Measurements from ENCODE around the gene MBD6.

Gene MBD6

DNA sequence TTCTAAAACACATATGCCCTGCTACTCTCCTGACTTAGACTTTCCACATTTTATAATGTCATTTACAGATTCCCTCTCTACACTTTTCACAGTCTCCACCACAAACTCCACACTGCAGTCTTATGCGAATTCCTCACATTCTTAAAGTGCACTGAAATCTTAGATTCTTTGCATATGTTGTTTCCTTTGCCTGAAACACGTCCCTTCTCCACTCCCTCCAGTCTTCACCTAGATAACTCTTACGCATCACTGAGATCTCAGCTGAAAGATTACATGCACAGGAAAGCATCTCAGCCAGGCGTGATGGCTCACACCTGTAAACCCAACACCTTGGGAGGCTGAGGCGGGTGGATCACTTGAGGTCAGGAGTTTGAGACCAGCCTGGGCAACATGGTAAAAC is 39.2 kb upstream of the MBD6 start:
- TF ChIP-seq FOXM1 (IDR thresholded peaks at IDR 0.05; ENCODE audit: borderline replicate concordance, low read depth) (no peak), NFIC (IDR thresholded peaks at IDR 0.05) (no peak), TEAD4 (IDR thresholded peaks at IDR 0.05) (peak; percentile 65), YY1 (IDR thresholded peaks at IDR 0.05; ENCODE audit: low read depth) (no peak), CREB1 (IDR thresholded peaks at IDR 0.05; ENCODE audit: low read depth) (no peak), EP300 (IDR thresholded peaks at IDR 0.05; ENCODE audit: borderline replicate concordance) (no peak)
- TF ChIP-seq, protein P1, sequence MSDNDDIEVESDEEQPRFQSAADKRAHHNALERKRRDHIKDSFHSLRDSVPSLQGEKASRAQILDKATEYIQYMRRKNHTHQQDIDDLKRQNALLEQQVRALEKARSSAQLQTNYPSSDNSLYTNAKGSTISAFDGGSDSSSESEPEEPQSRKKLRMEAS (IDR thresholded peaks at IDR 0.05), result no peak
- TF ChIP-seq, protein P2, sequence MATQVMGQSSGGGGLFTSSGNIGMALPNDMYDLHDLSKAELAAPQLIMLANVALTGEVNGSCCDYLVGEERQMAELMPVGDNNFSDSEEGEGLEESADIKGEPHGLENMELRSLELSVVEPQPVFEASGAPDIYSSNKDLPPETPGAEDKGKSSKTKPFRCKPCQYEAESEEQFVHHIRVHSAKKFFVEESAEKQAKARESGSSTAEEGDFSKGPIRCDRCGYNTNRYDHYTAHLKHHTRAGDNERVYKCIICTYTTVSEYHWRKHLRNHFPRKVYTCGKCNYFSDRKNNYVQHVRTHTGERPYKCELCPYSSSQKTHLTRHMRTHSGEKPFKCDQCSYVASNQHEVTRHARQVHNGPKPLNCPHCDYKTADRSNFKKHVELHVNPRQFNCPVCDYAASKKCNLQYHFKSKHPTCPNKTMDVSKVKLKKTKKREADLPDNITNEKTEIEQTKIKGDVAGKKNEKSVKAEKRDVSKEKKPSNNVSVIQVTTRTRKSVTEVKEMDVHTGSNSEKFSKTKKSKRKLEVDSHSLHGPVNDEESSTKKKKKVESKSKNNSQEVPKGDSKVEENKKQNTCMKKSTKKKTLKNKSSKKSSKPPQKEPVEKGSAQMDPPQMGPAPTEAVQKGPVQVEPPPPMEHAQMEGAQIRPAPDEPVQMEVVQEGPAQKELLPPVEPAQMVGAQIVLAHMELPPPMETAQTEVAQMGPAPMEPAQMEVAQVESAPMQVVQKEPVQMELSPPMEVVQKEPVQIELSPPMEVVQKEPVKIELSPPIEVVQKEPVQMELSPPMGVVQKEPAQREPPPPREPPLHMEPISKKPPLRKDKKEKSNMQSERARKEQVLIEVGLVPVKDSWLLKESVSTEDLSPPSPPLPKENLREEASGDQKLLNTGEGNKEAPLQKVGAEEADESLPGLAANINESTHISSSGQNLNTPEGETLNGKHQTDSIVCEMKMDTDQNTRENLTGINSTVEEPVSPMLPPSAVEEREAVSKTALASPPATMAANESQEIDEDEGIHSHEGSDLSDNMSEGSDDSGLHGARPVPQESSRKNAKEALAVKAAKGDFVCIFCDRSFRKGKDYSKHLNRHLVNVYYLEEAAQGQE (IDR thresholded peaks at IDR 0.05; ENCODE audit: low read depth), result no peak

DNA sequence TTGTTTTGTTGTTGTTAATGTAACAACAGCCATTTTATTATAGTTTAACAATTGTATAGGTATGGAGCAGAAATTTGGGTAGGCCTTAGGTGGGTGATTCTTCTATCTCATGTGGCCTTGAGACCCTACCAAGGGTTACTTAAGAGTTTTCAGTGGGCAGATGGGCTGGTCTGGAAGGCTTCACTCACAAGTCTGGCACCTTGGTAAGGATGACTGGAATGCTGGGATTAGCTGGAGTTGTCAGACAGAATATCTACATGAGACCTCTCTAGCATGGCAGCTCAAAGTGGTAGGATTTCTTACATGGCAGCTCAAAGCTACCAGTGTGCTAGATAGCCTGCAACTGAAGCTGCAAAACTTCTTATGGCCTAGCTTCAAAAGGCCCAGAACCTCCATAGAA is 36.9 kb upstream of the MBD6 start:
- no peak for TF ChIP-seq EP300 (IDR thresholded peaks at IDR 0.05; ENCODE audit: borderline replicate concordance)
- no peak for TF ChIP-seq ZBTB7A (IDR thresholded peaks at IDR 0.05; ENCODE audit: low read depth)
- TF ChIP-seq, protein P2 (IDR thresholded peaks at IDR 0.05; ENCODE audit: low read depth), result no peak
- no peak for TF ChIP-seq NFIC (IDR thresholded peaks at IDR 0.05)
- TF ChIP-seq YY1 (IDR thresholded peaks at IDR 0.05; ENCODE audit: low read depth), result no peak
- TF ChIP-seq EGR1 (IDR thresholded peaks at IDR 0.05), result no peak
- no peak for TF ChIP-seq FOXM1 (IDR thresholded peaks at IDR 0.05; ENCODE audit: borderline replicate concordance, low read depth)
- TF ChIP-seq TCF12 (IDR thresholded peaks at IDR 0.05; ENCODE audit: low read depth), result no peak
- TF ChIP-seq TEAD4 (IDR thresholded peaks at IDR 0.05), result no peak
- no peak for TF ChIP-seq RAD21 (IDR thresholded peaks at IDR 0.05; ENCODE audit: low read depth)
- TF ChIP-seq TAF1 (IDR thresholded peaks at IDR 0.05; ENCODE audit: low read depth), result no peak
- no peak for TF ChIP-seq CEBPB (IDR thresholded peaks at IDR 0.05)
- TF ChIP-seq, protein P3, sequence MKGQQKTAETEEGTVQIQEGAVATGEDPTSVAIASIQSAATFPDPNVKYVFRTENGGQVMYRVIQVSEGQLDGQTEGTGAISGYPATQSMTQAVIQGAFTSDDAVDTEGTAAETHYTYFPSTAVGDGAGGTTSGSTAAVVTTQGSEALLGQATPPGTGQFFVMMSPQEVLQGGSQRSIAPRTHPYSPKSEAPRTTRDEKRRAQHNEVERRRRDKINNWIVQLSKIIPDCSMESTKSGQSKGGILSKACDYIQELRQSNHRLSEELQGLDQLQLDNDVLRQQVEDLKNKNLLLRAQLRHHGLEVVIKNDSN (IDR thresholded peaks at IDR 0.05), result no peak
- TF ChIP-seq CREB1 (IDR thresholded peaks at IDR 0.05; ENCODE audit: low read depth), result no peak
- TF ChIP-seq, protein P1 (IDR thresholded peaks at IDR 0.05), result no peak

DNA sequence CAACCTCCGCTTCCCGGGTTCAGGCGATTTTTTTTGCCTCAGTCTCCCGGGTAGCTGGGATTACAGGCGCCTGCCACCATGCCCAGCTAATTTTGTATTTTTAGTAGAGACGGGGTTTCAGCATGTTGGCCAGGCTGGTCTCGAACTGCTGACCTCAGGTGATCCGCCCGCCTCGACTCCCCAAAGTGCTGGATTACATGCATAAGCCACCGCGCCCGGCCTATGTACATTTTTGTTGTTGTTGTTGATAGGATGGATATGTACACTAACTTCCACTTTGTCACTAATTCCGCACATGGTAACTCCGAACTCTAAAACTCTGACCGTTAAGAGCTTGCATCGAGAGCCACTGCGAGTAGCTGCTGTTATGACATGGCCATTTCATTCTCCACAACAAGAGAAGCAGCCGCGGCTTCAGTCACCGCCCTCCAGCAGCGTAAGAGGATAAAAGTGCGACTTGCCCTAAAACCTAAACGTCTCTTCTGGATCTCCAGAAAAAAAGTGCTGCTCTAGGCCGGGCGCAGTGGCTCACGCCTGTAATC is 35.5 kb upstream of the MBD6 start:
- TF ChIP-seq TEAD4 (IDR thresholded peaks at IDR 0.05) (no peak), CREB1 (IDR thresholded peaks at IDR 0.05; ENCODE audit: low read depth) (no peak), EP300 (IDR thresholded peaks at IDR 0.05; ENCODE audit: borderline replicate concordance) (no peak), FOXM1 (IDR thresholded peaks at IDR 0.05; ENCODE audit: borderline replicate concordance, low read depth) (no peak), EGR1 (IDR thresholded peaks at IDR 0.05) (no peak)
- TF ChIP-seq, protein P1 (IDR thresholded peaks at IDR 0.05), result no peak
- TF ChIP-seq, protein P3 (IDR thresholded peaks at IDR 0.05), result no peak
- TF ChIP-seq, protein P2 (IDR thresholded peaks at IDR 0.05; ENCODE audit: low read depth), result no peak

DNA sequence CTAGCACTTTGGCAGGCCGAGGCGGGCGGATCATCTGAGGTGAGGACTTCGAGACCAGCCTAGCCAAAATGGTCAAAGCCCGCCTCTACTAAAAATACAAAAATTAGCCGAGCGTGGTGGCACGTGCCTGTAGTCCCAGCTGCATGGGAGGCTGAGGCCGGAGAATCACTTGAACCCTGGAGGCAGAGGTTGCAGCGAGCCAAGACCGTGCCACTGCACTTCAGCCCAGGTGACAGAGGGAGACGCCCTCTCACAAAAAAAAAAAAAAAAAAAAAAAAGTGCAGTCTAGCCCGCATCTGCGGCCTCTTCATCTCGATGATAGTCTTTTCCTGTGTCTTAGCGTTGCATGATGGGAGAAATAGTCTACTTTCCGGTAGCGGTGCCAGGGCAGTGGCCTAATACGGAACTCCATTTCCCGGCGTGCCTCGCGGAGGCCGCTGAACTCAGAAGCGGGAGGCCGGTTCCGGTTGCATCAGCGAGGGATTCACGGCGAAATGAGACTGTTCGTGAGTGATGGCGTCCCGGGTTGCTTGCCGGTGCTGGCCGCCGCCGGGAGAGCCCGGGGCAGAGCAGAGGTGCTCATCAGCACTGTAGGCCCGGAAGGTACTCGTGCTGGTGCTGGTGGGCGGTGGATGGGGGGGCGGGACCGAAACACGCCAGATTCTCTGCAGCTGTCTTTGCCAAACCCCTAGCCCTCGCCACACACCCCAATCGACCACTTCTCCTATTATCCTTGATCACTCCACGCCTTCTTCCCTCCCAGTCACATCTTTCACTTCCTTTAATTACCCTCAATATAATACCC is 34.8 kb upstream of the MBD6 start, which contains the start of gene MARS1:
MARS1 (plus strand) TSS at position 472 of the 805 bp plus-strand sequence; CDS start at position 495, 23 bp downstream.
- TF ChIP-seq, protein P1 (IDR thresholded peaks at IDR 0.05), result peak; percentile 95
- TF ChIP-seq EP300 (IDR thresholded peaks at IDR 0.05; ENCODE audit: borderline replicate concordance), result no peak
- TF ChIP-seq TCF12 (IDR thresholded peaks at IDR 0.05; ENCODE audit: low read depth), result peak; percentile 67
- TF ChIP-seq, protein P3 (IDR thresholded peaks at IDR 0.05), result peak; percentile 29; the same call in 1 of the 2 replicates
- peak; percentile 83 for TF ChIP-seq CEBPB (IDR thresholded peaks at IDR 0.05)
- peak; percentile 88 for TF ChIP-seq TAF1 (IDR thresholded peaks at IDR 0.05; ENCODE audit: low read depth)
- TF ChIP-seq ZBTB7A (IDR thresholded peaks at IDR 0.05; ENCODE audit: low read depth), result no peak
- peak; percentile 6; the same call in 1 of the 2 replicates for TF ChIP-seq NFIC (IDR thresholded peaks at IDR 0.05)
- peak; percentile 86 for TF ChIP-seq YY1 (IDR thresholded peaks at IDR 0.05; ENCODE audit: low read depth)
- TF ChIP-seq, protein P2 (IDR thresholded peaks at IDR 0.05; ENCODE audit: low read depth), result no peak
- no peak for TF ChIP-seq RAD21 (IDR thresholded peaks at IDR 0.05; ENCODE audit: low read depth)
- TF ChIP-seq TEAD4 (IDR thresholded peaks at IDR 0.05), result no peak
- no peak for TF ChIP-seq EGR1 (IDR thresholded peaks at IDR 0.05)
- TF ChIP-seq CREB1 (IDR thresholded peaks at IDR 0.05; ENCODE audit: low read depth), result peak; percentile 38; the same call in 1 of the 2 replicates
